Endothelial cell of umbilical vein (primary cell): ENCODE results near the gene KIF24. TPM values are rescaled to one million over a fixed set of nuclear protein-coding genes. Genes with fewer than 3 reads are reported as not detected.

Experiments
- BruUV-seq: library from RNA; stranded (reverse); fragments of 400-500 nt; replicated peaks from 2 replicates; lab custom pipeline; 2021; lab: Mats Ljungman, UMichigan
- CTCF ChIA-PET: fragments of 300-600, 350-600 bp; sonication (Branson Sonifier 250); formaldehyde crosslinking; loops from one replicate; lab custom pipeline; 2021; ENCODE audit warnings: antibody characterized with exemption, inconsistent platforms; lab: Charles Lee
- POLR2A ChIA-PET: fragments of 300-600, 350-600 bp; sonication (Branson Sonifier 250); formaldehyde crosslinking; loops from one replicate; lab custom pipeline; 2021; ENCODE audit warnings: antibody characterized with exemption, inconsistent platforms; lab: Charles Lee
- DNase-seq: peaks from one replicate; pipeline ENCODE4 v3.0.0-alpha.2; 2011; ENCODE audit warnings: low read depth, low spot score
- FAIRE-seq: peaks from 2 replicates; lab custom pipeline; 2011; peaks lifted over from hg19 to GRCh38; lab: Jason Lieb, UNC
- H2AFZ ChIP-seq: 2 replicates; pipeline ENCODE4 v1.6.0; 2012; ENCODE audit warnings: low read depth, low read length, control low read depth, inconsistent platforms
- H3K27ac ChIP-seq: 2 replicates; pipeline ENCODE4 v1.5.1; 2011; ENCODE audit warnings: low read depth, mild to moderate bottlenecking, control low read depth, low read length, moderate library complexity; ENCODE audit not compliant: insufficient read depth
- H3K27me3 ChIP-seq, 2 experiments: 2 replicates each; pipeline versions ENCODE4 v1.6.0 to v1.6.1; 2011; ENCODE audit warnings: low read length in 2 of 2, mixed read lengths in 1 of 2; ENCODE audit not compliant: control insufficient read depth in 2 of 2, insufficient read depth in 2 of 2
- H3K36me3 ChIP-seq, 2 experiments: 2 replicates in 1 of 2; 3 replicates in 1 of 2; pipeline ENCODE4 v1.5.1; 2011; ENCODE audit warnings: low read length in 2 of 2, mild to moderate bottlenecking in 1 of 2, moderate library complexity in 1 of 2; ENCODE audit not compliant: control insufficient read depth in 2 of 2, insufficient read depth in 2 of 2; ENCODE audit errors: extremely low read depth in 1 of 2
- H3K4me1 ChIP-seq: 3 replicates; pipeline ENCODE4 v1.5.1; 2011; ENCODE audit warnings: mild to moderate bottlenecking, low read length; ENCODE audit not compliant: control insufficient read depth, insufficient read depth; ENCODE audit errors: extremely low read depth
- H3K4me2 ChIP-seq: 2 replicates; pipeline ENCODE4 v1.6.1; 2011; ENCODE audit warnings: low read length, control low read depth, mixed read lengths; ENCODE audit not compliant: insufficient read depth
- H3K4me3 ChIP-seq, 3 experiments: fragments of 200-600 bp in 1 of 3; sonication (generic), shearing (Covaris generic) in 1 of 3; replicated peaks in 1 of 3; 2 replicates each; pipeline ENCODE4 v1.5.1; 2011 to 2016; ENCODE audit warnings: control low read depth in 3 of 3, low read length in 3 of 3, mild to moderate bottlenecking in 2 of 3, inconsistent platforms in 1 of 3, low read depth in 1 of 3, moderate library complexity in 1 of 3; ENCODE audit not compliant: insufficient read depth in 1 of 3
- H3K79me2 ChIP-seq: 2 replicates; pipeline ENCODE4 v1.6.0; 2012; ENCODE audit warnings: low read length, inconsistent platforms; ENCODE audit not compliant: control insufficient read depth, insufficient read depth
- H3K9ac ChIP-seq: replicated peaks from 2 replicates; pipeline ENCODE3; 2011; ENCODE audit warnings: low read length, control low read depth; ENCODE audit not compliant: insufficient read depth; ENCODE audit errors: extremely low read depth
- H3K9me1 ChIP-seq: replicated peaks from 3 replicates; pipeline ENCODE4 v1.6.0; 2011; ENCODE audit warnings: mild to moderate bottlenecking, low read length; ENCODE audit not compliant: control insufficient read depth, insufficient read depth; ENCODE audit errors: extremely low read depth
- H3K9me3 ChIP-seq: replicated peaks from 2 replicates; pipeline ENCODE4 v1.5.1; 2012; ENCODE audit warnings: low read length, inconsistent platforms; ENCODE audit not compliant: control insufficient read depth, insufficient read depth
- H4K20me1 ChIP-seq: replicated peaks from 2 replicates; pipeline ENCODE3; 2011; ENCODE audit warnings: mild to moderate bottlenecking, low read length; ENCODE audit not compliant: control insufficient read depth, insufficient read depth; ENCODE audit errors: extremely low read depth
- EZH2 ChIP-seq: IDR thresholded peaks from 2 replicates; pipeline ENCODE4 v1.6.1; 2012; ENCODE audit warnings: borderline replicate concordance, low read depth, mild to moderate bottlenecking, moderate library complexity, low read length, inconsistent platforms; ENCODE audit not compliant: severe bottlenecking
- FOS ChIP-seq: IDR thresholded peaks from 2 replicates; pipeline ENCODE4 v1.6.1; 2011; ENCODE audit warnings: mild to moderate bottlenecking, low read length, moderate library complexity, borderline replicate concordance; ENCODE audit not compliant: insufficient read depth
- GATA2 ChIP-seq: IDR thresholded peaks from 2 replicates; pipeline ENCODE4 v1.7.0; 2011; ENCODE audit warnings: low read depth, mild to moderate bottlenecking, moderate library complexity, mixed read lengths, low read length; ENCODE audit not compliant: insufficient read length, insufficient read depth
- JUN ChIP-seq: IDR thresholded peaks from 2 replicates; pipeline ENCODE4 v1.6.1; 2011; ENCODE audit warnings: borderline replicate concordance, low read depth; ENCODE audit not compliant: insufficient read length, insufficient read depth
- MAX ChIP-seq: IDR thresholded peaks from 2 replicates; pipeline ENCODE4 v1.6.1; 2011; ENCODE audit not compliant: insufficient read depth, insufficient read length
- MYC ChIP-seq: IDR thresholded peaks from one replicate; pipeline ENCODE4 v1.6.1; 2011; ENCODE audit warnings: mild to moderate bottlenecking, low read depth, low read length
- POLR2A ChIP-seq: IDR thresholded peaks from 2 replicates; pipeline ENCODE4 v1.6.1; 2012; ENCODE audit warnings: low read depth, mild to moderate bottlenecking, control low read depth, low read length
- POLR2AphosphoS5 ChIP-seq: IDR thresholded peaks from 2 replicates; pipeline ENCODE4 v1.6.1; 2012; ENCODE audit warnings: low read depth, mild to moderate bottlenecking, control low read depth, low read length, moderate library complexity; ENCODE audit not compliant: insufficient read depth
- dilution Hi-C: fragments of 300-500 bp; cut with MboI; formaldehyde crosslinking; loops from one replicate; pipeline ENCODE4 v1.15.0; 2019; ENCODE audit warnings: low sequenced_read_pairs; ENCODE audit not compliant: extremely low pct_ligation_motif_present
- intact Hi-C: fragments of 100-400 bp; cut with micrococcal nuclease; formaldehyde crosslinking; loops from one replicate; pipeline ENCODE4 v1.10.0; 2022
- polyA plus RNA-seq, 4 experiments: library from polyadenylated mRNA; depleted of rRNA in 3 of 4; stranded (reverse) in 3 of 4; unstranded in 1 of 4; fragments of >200 nt; gene quantifications; 2 replicates each; pipeline versions ENCODE4 v1.2.1 to v1.2.3, GENCODE V29; 2011 to 2012; ENCODE audit warnings: missing spikeins in 1 of 4
- total RNA-seq: library from RNA; stranded (reverse); gene quantifications from 2 replicates; pipeline ENCODE4 v1.2.3, GENCODE V29; 2021
- TF ChIP-seq, protein P1 (sequence below), 2 donors: IDR thresholded peaks; 1 replicate in 1 of 2; 2 replicates in 1 of 2; pipeline ENCODE4 v1.5.1; 2011; ENCODE audit warnings: low read length in 2 of 2, mild to moderate bottlenecking in 2 of 2, moderate library complexity in 2 of 2, control low read depth in 1 of 2, inconsistent platforms in 1 of 2, low read depth in 1 of 2; ENCODE audit not compliant: insufficient read depth in 1 of 2; ENCODE audit errors: extremely low read depth in 1 of 2

Gene KIF24
- total and polyA plus RNA-seq, 2 donors (not counting 3 experiments of a cell fraction or from before 2014, with no cell fraction given), result 2.1 to 4.8 TPM

GRCh38 chr9:34343605-34344004 is 14.5 kb upstream of the KIF24 start:
- ChIA-PET CTCF (interaction anchor here (1.3 kb wide), 1 partner anchor 15 kb away, joined by 3 read pairs; no protein-coding TSS in a partner anchor), POLR2A (no interaction called here)
- H3K4me1 ChIP-seq, result no peaks in the 10 kb centered on the region
- H3K27me3 ChIP-seq, result no peaks in the 10 kb centered on the region
- peaks cover 2 to 24% of the 10 kb centered on the region in 2 experiments for H3K36me3 ChIP-seq
- dilution Hi-C loops, result no loop called here
- no peak overlapping the region for H3K27ac ChIP-seq
- H4K20me1 ChIP-seq, result no peaks in the 10 kb centered on the region
- H3K9me1 ChIP-seq, result no peaks in the 10 kb centered on the region
- no peak overlapping the region for H3K4me2 ChIP-seq
- TF ChIP-seq, protein P1, sequence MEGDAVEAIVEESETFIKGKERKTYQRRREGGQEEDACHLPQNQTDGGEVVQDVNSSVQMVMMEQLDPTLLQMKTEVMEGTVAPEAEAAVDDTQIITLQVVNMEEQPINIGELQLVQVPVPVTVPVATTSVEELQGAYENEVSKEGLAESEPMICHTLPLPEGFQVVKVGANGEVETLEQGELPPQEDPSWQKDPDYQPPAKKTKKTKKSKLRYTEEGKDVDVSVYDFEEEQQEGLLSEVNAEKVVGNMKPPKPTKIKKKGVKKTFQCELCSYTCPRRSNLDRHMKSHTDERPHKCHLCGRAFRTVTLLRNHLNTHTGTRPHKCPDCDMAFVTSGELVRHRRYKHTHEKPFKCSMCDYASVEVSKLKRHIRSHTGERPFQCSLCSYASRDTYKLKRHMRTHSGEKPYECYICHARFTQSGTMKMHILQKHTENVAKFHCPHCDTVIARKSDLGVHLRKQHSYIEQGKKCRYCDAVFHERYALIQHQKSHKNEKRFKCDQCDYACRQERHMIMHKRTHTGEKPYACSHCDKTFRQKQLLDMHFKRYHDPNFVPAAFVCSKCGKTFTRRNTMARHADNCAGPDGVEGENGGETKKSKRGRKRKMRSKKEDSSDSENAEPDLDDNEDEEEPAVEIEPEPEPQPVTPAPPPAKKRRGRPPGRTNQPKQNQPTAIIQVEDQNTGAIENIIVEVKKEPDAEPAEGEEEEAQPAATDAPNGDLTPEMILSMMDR (IDR thresholded peaks at IDR 0.05; ENCODE audit: extremely low read depth in 1 of 2, insufficient read depth in 1 of 2, low read depth in 1 of 2, low read length in 2 of 2), result no peak
- no peak for TF ChIP-seq JUN
- no peak for TF ChIP-seq EZH2
- no peak for TF ChIP-seq POLR2AphosphoS5
- TF ChIP-seq FOS, result no peak
- no peak for TF ChIP-seq MAX
- TF ChIP-seq GATA2, result no peak
- TF ChIP-seq MYC, result no peak
- no peak for TF ChIP-seq POLR2A
- no peak overlapping the region for H3K9ac ChIP-seq
- DNase-seq (no peak), FAIRE-seq (no peak)
- H3K4me3 ChIP-seq, result no peak overlapping the region
- BruUV-seq, result no TSS peak
- intact Hi-C loops, result no loop called here
- no peaks in the 10 kb centered on the region for H3K9me3 ChIP-seq
- no peak overlapping the region for H2AFZ ChIP-seq
- no peaks in the 10 kb centered on the region for H3K79me2 ChIP-seq
